Measurements from ENCODE around the gene CCSER2.

- no peak for TF ChIP-seq CTCF (conservative IDR thresholded peaks at IDR 0.05)
- no peak for TF ChIP-seq EZH2 (IDR thresholded peaks at IDR 0.05; ENCODE audit: low read depth)
These were observed 234.2 kb downstream of the CCSER2 start for GRCh38 chr10:84562592-84562991.
